CD14-positive monocyte (primary cell): ENCODE measurements around the gene CYSLTR2. TPM values are rescaled to one million over a fixed set of nuclear protein-coding genes. Genes with fewer than 3 reads are reported as not detected.
A peak's percentile ranks its signal among the peaks of the same experiment; 100 is the strongest.

Source experiments
- DNase-seq, 3 donors: peaks; one replicate each; pipeline ENCODE4 v3.0.0-alpha.2; 2011 to 2022
- H2AFZ ChIP-seq: 2 replicates; pipeline ENCODE4 v1.6.0; 2012; ENCODE audit warnings: mild to moderate bottlenecking, low read depth, low read length, inconsistent platforms; ENCODE audit not compliant: insufficient read depth, poor library complexity, severe bottlenecking
- H3K27ac ChIP-seq, 2 donors: 1 replicate in 1 of 2; 2 replicates in 1 of 2; pipeline ENCODE4 v1.5.1; 2012 to 2013; ENCODE audit warnings: low read length in 2 of 2, control low read depth in 1 of 2, inconsistent platforms in 1 of 2, low read depth in 1 of 2, mild to moderate bottlenecking in 1 of 2
- H3K27me3 ChIP-seq, 2 donors: one replicate each; pipeline versions ENCODE4 v1.6.0 to v1.6.1; 2011 to 2013; ENCODE audit warnings: low read length in 2 of 2; ENCODE audit not compliant: control insufficient read depth in 2 of 2, insufficient read depth in 2 of 2
- H3K36me3 ChIP-seq, 2 donors: replicated peaks in 1 of 2; 1 replicate in 1 of 2; 2 replicates in 1 of 2; pipeline versions ENCODE4 v1.5.1 to v1.6.1; 2012 to 2013; ENCODE audit warnings: low read length in 2 of 2, control low read depth in 1 of 2, inconsistent platforms in 1 of 2, mild to moderate bottlenecking in 1 of 2; ENCODE audit not compliant: insufficient read depth in 2 of 2, control insufficient read depth in 1 of 2
- H3K4me1 ChIP-seq, 2 donors: 1 replicate in 1 of 2; 2 replicates in 1 of 2; pipeline versions ENCODE4 v1.5.1 to v1.6.1; 2012 to 2013; ENCODE audit warnings: low read length in 2 of 2, control low read depth in 1 of 2, inconsistent platforms in 1 of 2, mild to moderate bottlenecking in 1 of 2, moderate library complexity in 1 of 2; ENCODE audit not compliant: insufficient read depth in 2 of 2, control insufficient read depth in 1 of 2
- H3K4me2 ChIP-seq: replicated peaks from 2 replicates; pipeline ENCODE3; 2012; ENCODE audit warnings: low read length, moderate library complexity, mild to moderate bottlenecking; ENCODE audit not compliant: poor library complexity, severe bottlenecking; ENCODE audit errors: extremely low read depth
- H3K4me3 ChIP-seq, 3 experiments: fragments of 200-600 bp in 1 of 3; sonication (generic) in 1 of 3; replicated peaks in 1 of 3; 1 replicate in 2 of 3; 2 replicates in 1 of 3; pipeline ENCODE4 v1.5.1; 2011 to 2013; ENCODE audit warnings: low read length in 3 of 3, mild to moderate bottlenecking in 3 of 3, control low read depth in 2 of 3, low read depth in 2 of 3, inconsistent platforms in 1 of 3, moderate library complexity in 1 of 3
- H3K79me2 ChIP-seq: 2 replicates; pipeline ENCODE4 v1.6.0; 2012; ENCODE audit warnings: mild to moderate bottlenecking, control low read depth, inconsistent platforms, low read length, moderate library complexity; ENCODE audit not compliant: insufficient read depth
- H3K9ac ChIP-seq: 2 replicates; pipeline ENCODE4 v1.6.0; 2017; ENCODE audit warnings: low read length, mild to moderate bottlenecking; ENCODE audit not compliant: insufficient read depth, poor library complexity, severe bottlenecking
- H3K9me3 ChIP-seq, 2 donors: replicated peaks in 1 of 2; 1 replicate in 1 of 2; 2 replicates in 1 of 2; pipeline versions ENCODE4 v1.5.1 to v1.6.1; 2012 to 2013; ENCODE audit warnings: low read length in 2 of 2, control low read depth in 1 of 2; ENCODE audit not compliant: control insufficient read depth in 1 of 2, insufficient read depth in 1 of 2
- H4K20me1 ChIP-seq: 2 replicates; pipeline ENCODE4 v1.6.0; 2012; ENCODE audit warnings: mild to moderate bottlenecking, low read length, control low read depth, moderate library complexity; ENCODE audit not compliant: insufficient read depth
- H3K27ac Mint-ChIP-seq, 7 donors: one replicate each; pipeline ENCODE4 v1.8.0; 2020; ENCODE audit warnings: mild to moderate bottlenecking in 7 of 7, mixed read lengths in 7 of 7, moderate library complexity in 6 of 7, inconsistent platforms in 2 of 7
- H3K27me3 Mint-ChIP-seq, 3 donors: one replicate each; pipeline ENCODE4 v1.8.0; 2021 to 2022; ENCODE audit warnings: low read depth in 3 of 3, mild to moderate bottlenecking in 3 of 3, mixed read lengths in 3 of 3, moderate library complexity in 3 of 3, inconsistent platforms in 1 of 3
- H3K36me3 Mint-ChIP-seq, 2 donors: one replicate each; pipeline ENCODE4 v1.8.0; 2020; ENCODE audit warnings: mixed read lengths in 2 of 2, inconsistent platforms in 1 of 2, mild to moderate bottlenecking in 1 of 2
- H3K4me1 Mint-ChIP-seq: one replicate; pipeline ENCODE4 v1.8.0; 2020; ENCODE audit warnings: mild to moderate bottlenecking, mixed read lengths
- H3K4me3 Mint-ChIP-seq, 2 donors: one replicate each; pipeline ENCODE4 v1.8.0; 2020; ENCODE audit warnings: mild to moderate bottlenecking in 2 of 2, mixed read lengths in 2 of 2, moderate library complexity in 1 of 2
- H3K9me3 Mint-ChIP-seq, 7 donors: one replicate each; pipeline ENCODE4 v1.8.0; 2020 to 2022; ENCODE audit warnings: mixed read lengths in 7 of 7, mild to moderate bottlenecking in 6 of 7, moderate library complexity in 6 of 7, inconsistent platforms in 2 of 7
- WGBS: methylation state at CpG from one replicate; pipeline ENCODE4 v1.1.5; 2013; ENCODE audit warnings: missing lambda C conversion rate; ENCODE audit not compliant: insufficient coverage; 5-methylcytosine and 5-hydroxymethylcytosine counted together
- intact Hi-C, 2 donors: fragments of 100-400 bp; cut with micrococcal nuclease; formaldehyde crosslinking; loops; one replicate each; pipeline versions ENCODE4 v1.15.0 to v1.15.1; 2023
- polyA plus RNA-seq, 3 donors: library from polyadenylated mRNA; depleted of rRNA in 1 of 3; unstranded in 2 of 3; stranded (reverse) in 1 of 3; fragments of 300-500 nt in 2 of 3; fragments of >200 nt in 1 of 3; fragmentation: Illumina TruSeq in 2 of 3; gene quantifications; 1 replicate in 2 of 3; 2 replicates in 1 of 3; pipeline ENCODE4 v1.2.3, GENCODE V29; 2012 to 2021
- TF ChIP-seq, protein P1 (sequence below): fragments of 200-600 bp; IDR thresholded peaks from one replicate; pipeline ENCODE4 v1.8.0; 2022; ENCODE audit warnings: antibody characterized with exemption, mild to moderate bottlenecking

The CYSLTR2 gene
- polyA plus RNA-seq, 3 donors: 1.9 to 6.5 (median 4.1) TPM

DNA sequence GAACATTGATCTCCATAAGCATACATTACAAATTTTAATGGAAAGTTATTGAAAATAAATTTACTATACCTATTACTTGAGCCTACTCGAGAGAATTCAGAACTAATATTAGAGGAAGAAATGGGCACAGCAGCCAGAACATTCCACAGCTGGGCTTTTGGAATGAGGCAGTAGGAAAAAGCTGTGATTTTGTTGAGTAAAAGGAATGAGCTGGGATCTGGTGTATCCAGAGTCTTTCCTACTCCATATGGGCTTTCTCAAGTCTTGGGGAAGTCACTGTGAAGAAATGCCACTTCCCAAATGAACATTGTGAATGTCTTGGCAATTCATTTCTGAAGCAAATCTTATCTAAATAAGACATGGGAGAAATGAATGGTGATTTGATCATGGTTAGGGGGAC lies 93.1 kb downstream of the CYSLTR2 start:
- Histone ChIP-seq H3K27me3 (no peaks in the 10 kb centered on the region), H3K4me1 (no peaks in the 10 kb centered on the region), H3K36me3 (no peaks in the 10 kb centered on the region), H2AFZ (no peak overlapping the region), H3K4me3 (no peak overlapping the region), H3K79me2 (no peaks in the 10 kb centered on the region), H4K20me1 (no peaks in the 10 kb centered on the region), H3K9me3 (peaks cover 0 to 4% of the 10 kb centered on the region in 2 donors), H3K4me2 (no peak overlapping the region), H3K27ac (no peak overlapping the region), H3K9ac (no peak overlapping the region)
- no peak overlapping the region for H3K4me3 Mint-ChIP-seq
- intact Hi-C loops: no loop called here
- no CpG with 5 or more reads among the region's 1 CpG for WGBS
- H3K4me1 Mint-ChIP-seq: peaks cover 12% of the 10 kb centered on the region
- H3K36me3 Mint-ChIP-seq: no peaks in the 10 kb centered on the region
- H3K27ac Mint-ChIP-seq: no peak overlapping the region
- peaks cover 0 to 5% (median 0%) of the 10 kb centered on the region in 3 donors for H3K27me3 Mint-ChIP-seq
- H3K9me3 Mint-ChIP-seq: peaks cover 0 to 9% (median 0%) of the 10 kb centered on the region in 7 donors
- TF ChIP-seq, protein P1, sequence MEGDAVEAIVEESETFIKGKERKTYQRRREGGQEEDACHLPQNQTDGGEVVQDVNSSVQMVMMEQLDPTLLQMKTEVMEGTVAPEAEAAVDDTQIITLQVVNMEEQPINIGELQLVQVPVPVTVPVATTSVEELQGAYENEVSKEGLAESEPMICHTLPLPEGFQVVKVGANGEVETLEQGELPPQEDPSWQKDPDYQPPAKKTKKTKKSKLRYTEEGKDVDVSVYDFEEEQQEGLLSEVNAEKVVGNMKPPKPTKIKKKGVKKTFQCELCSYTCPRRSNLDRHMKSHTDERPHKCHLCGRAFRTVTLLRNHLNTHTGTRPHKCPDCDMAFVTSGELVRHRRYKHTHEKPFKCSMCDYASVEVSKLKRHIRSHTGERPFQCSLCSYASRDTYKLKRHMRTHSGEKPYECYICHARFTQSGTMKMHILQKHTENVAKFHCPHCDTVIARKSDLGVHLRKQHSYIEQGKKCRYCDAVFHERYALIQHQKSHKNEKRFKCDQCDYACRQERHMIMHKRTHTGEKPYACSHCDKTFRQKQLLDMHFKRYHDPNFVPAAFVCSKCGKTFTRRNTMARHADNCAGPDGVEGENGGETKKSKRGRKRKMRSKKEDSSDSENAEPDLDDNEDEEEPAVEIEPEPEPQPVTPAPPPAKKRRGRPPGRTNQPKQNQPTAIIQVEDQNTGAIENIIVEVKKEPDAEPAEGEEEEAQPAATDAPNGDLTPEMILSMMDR: no peak
- DNase-seq: no peak

DNA sequence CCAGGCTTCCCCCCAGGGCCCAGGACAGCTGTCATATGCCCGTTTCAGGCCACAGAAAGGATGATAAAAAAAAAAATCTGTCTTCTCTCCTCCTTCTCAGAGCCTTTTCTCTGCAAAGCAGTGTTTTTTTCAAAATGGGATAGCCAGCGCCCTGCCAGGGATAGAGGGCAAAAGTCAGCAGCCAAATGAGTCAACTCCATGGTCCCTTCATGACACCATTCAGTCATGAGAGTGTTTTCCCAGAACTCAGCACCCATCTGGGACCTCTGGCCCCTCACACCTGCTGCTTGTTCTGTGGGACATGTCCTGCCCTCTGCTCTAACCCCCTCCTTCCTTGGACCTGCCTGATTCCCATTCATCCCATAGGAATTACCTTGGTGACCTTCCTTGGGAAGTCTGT lies 95.0 kb downstream of the CYSLTR2 start:
- no peak for DNase-seq
- Histone ChIP-seq H3K4me2 (no peak overlapping the region), H3K4me3 (no peak overlapping the region), H3K4me1 (no peaks in the 10 kb centered on the region), H3K36me3 (no peaks in the 10 kb centered on the region), H3K9ac (no peak overlapping the region), H4K20me1 (no peaks in the 10 kb centered on the region), H3K27ac (no peak overlapping the region), H3K79me2 (no peaks in the 10 kb centered on the region), H2AFZ (no peak overlapping the region), H3K9me3 (no peaks in the 10 kb centered on the region), H3K27me3 (no peaks in the 10 kb centered on the region)
- 100% methylated on average over 1 of the region's 2 CpGs for WGBS
- intact Hi-C loops: no loop called here
- H3K4me3 Mint-ChIP-seq: no peak overlapping the region
- peaks cover 0 to 5% (median 0%) of the 10 kb centered on the region in 3 donors for H3K27me3 Mint-ChIP-seq
- H3K36me3 Mint-ChIP-seq: no peaks in the 10 kb centered on the region
- TF ChIP-seq, protein P1: no peak
- peaks cover 0 to 4% (median 0%) of the 10 kb centered on the region in 7 donors for H3K9me3 Mint-ChIP-seq
- H3K4me1 Mint-ChIP-seq: peaks cover 12% of the 10 kb centered on the region
- H3K27ac Mint-ChIP-seq: peak overlapping the region in 3 of 7 donors; percentile 4 to 76 (median 16)
